ENCODE measurements around the gene DPCD. TPM values are rescaled to one million over a fixed set of nuclear protein-coding genes. Genes with fewer than 3 reads are reported as not detected.

DPCD gene
- total and polyA plus RNA-seq, 10 of the 15 experiments (the other 5 are each of a cell fraction or from before 2014, with no cell fraction given) = 9.7 to 50.9 (median 26.3) TPM

GRCh38 chr10:101618871-101619270 is 30.8 kb downstream of the DPCD start (continued):
- TF ChIP-seq BRCA1 (IDR thresholded peaks at IDR 0.05; ENCODE audit: low read depth, low read length) = no peak
- TF ChIP-seq RBBP5 (conservative IDR thresholded peaks at IDR 0.05) = no peak
- TF ChIP-seq MTA2 (IDR thresholded peaks at IDR 0.05; ENCODE audit: low read depth) = no peak
- no peak for TF ChIP-seq SMC3 (IDR thresholded peaks at IDR 0.05; ENCODE audit: borderline replicate concordance, low read length)
- TF ChIP-seq PML (IDR thresholded peaks at IDR 0.05; ENCODE audit: low read length) = no peak
- TF ChIP-seq USF2 (IDR thresholded peaks at IDR 0.05; ENCODE audit: borderline replicate concordance, low read depth, low read length) = no peak
- no peak for TF ChIP-seq SP1 (IDR thresholded peaks at IDR 0.05; ENCODE audit: low read depth, low read length)

- H2AFZ ChIP-seq (ENCODE audit: control insufficient read depth, low read depth, low read length) = no peak overlapping the region
- ChIA-PET RAD21 (ENCODE audit: unreplicated experiment) (no interaction called here), CTCF (interaction anchor here (1.2 kb wide), 1 partner anchor 51 kb away, joined by 4 read pairs; no protein-coding TSS in a partner anchor), POLR2A (no interaction called here), SMC1A (ENCODE audit: uncharacterized antibody, unreplicated experiment) (no interaction called here)
- H3K4me1 ChIP-seq (ENCODE audit: control insufficient read depth, insufficient read depth, low read length) = peaks cover 19% of the 10 kb centered on the region
- no TSS peak for BruUV-seq (replicated peaks)
- H3K36me3 ChIP-seq (ENCODE audit: control insufficient read depth in 2 of 2, insufficient read depth in 2 of 2, low read length in 1 of 2) = peaks cover 2 to 9% of the 10 kb centered on the region in 2 experiments; a peak in 3 of 4 replicates
- no peaks in the 10 kb centered on the region for H3K79me2 ChIP-seq (ENCODE audit: control insufficient read depth, insufficient read depth, low read length)
- DNase-seq (ENCODE audit: low read depth, low spot score) (no peak), FAIRE-seq (no peak), ATAC-seq (no peak)
- no peak overlapping the region for H3K9ac ChIP-seq (ENCODE audit: control insufficient read depth, insufficient read depth, low read length)
- H3K27me3 ChIP-seq (replicated peaks in 1 of 2; ENCODE audit: control insufficient read depth in 2 of 2, insufficient read depth in 2 of 2, low read length in 1 of 2) = no peaks in the 10 kb centered on the region
- WGBS (ENCODE audit: insufficient coverage, insufficient replicate concordance, low lambda C conversion rate, missing lambda C conversion rate) = 97% methylated on average over 6 of the region's 6 CpGs
- H3K9me3 ChIP-seq (replicated peaks; ENCODE audit: control insufficient read depth, insufficient read depth, low read length) = no peaks in the 10 kb centered on the region
- no peak overlapping the region for H3K27ac ChIP-seq (ENCODE audit: control insufficient read depth, insufficient read depth)
- intact Hi-C loops (cut with micrococcal nuclease; ENCODE audit: unreplicated experiment) (no loop called here), in situ Hi-C loops (cut with MboI) (no loop called here)
- no peak overlapping the region for H3K4me3 ChIP-seq
- H3K4me2 ChIP-seq (ENCODE audit: control insufficient read depth, insufficient read depth) = no peak overlapping the region
- no peaks in the 10 kb centered on the region for H4K20me1 ChIP-seq (ENCODE audit: control insufficient read depth, insufficient read depth)
- TF ChIP-seq SMC3 (IDR thresholded peaks at IDR 0.05; ENCODE audit: borderline replicate concordance, low read length) (no peak), ZZZ3 (IDR thresholded peaks at IDR 0.05; ENCODE audit: control insufficient read depth, insufficient read length, low read depth) (no peak), NKRF (conservative IDR thresholded peaks at IDR 0.05) (no peak), ZNF217 (IDR thresholded peaks at IDR 0.05) (no peak), TCF3 (IDR thresholded peaks at IDR 0.05; ENCODE audit: borderline replicate concordance, insufficient read depth, low read depth, low read length) (no peak), SMAD1 (IDR thresholded peaks at IDR 0.05; ENCODE audit: low read depth, partially characterized antibody) (no peak), HDAC6 (IDR thresholded peaks at IDR 0.05; ENCODE audit: unreplicated experiment) (no peak), IRF5 (IDR thresholded peaks at IDR 0.05; ENCODE audit: borderline replicate concordance) (no peak), ZNF592 (IDR thresholded peaks at IDR 0.05) (no peak)
Measured at GRCh38 chr10:101619983-101620382, 31.9 kb downstream of the DPCD start.

Data from GM12878 (cell line).